Glomerular endothelial cell (primary cell): ENCODE results near the gene MYH11. TPM values are rescaled to one million over a fixed set of nuclear protein-coding genes. Genes with fewer than 3 reads are reported as not detected.
"Not testable (repeated sequence)": the region's sequence is repeated elsewhere in the genome, so short reads cannot be mapped to it uniquely, and the experiment has no call there.

ENCODE experiments used
- DNase-seq: peaks from one replicate; pipeline ENCODE4 v3.0.0-alpha.2; 2011; ENCODE audit warnings: low read depth, low spot score; ENCODE audit errors: extremely low read depth
- total RNA-seq: library from RNA; depleted of rRNA; stranded (reverse); fragments of >200 nt; gene quantifications from 2 replicates; pipeline ENCODE4 v1.2.3, GENCODE V29; 2015

MYH11 gene
- total RNA-seq, 1 donor from 2014 or later = not detected

DNA sequence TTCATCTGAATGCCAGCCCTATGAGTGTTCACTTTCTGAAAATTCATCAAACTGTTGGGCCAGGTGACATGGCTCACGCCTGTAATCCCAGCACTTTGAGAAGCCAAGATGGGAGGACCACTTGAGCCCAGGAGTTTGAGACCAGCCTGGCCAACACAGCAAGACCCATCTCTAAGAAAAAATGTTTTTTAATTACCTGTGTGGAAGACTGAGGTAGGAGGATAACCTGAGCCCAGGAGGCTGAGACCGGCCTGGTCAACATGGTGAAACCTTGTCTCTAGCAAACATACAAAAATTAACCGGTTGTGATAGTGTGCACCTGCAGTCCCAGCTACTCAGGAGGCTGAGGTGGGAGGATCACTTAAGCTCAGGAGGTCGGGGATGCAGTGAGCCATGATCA is 10.3 kb downstream of the MYH11 start:
- no peak for DNase-seq

GRCh38 chr16:15843635-15844279 is 13.1 kb downstream of the MYH11 start:
- DNase-seq = no peak

DNA sequence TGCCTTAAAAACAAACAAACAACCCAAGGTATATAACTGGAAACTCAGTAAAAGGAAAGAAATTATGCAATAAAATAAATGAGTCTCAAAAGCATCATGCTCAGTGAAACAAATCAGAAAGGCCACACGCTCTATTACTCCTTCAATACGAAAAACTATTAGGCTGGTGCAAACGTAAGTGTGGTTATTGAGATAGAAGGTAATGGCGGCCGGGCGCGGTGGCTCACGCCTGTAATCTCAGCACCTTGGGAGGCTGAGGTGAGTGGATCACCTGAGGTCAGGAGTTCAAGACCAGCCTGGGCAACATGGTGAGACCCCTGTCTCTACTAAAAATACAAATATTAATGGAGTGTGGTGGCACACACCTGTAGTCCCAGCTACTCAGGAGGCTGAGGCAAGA is 17.6 kb downstream of the MYH11 start:
- not testable (repeated sequence) for DNase-seq

- DNase-seq = no peak
These were observed 19.1 kb downstream of the MYH11 start for GRCh38 chr16:15837761-15838160.

- no peak for DNase-seq
These were observed 19.7 kb downstream of the MYH11 start for GRCh38 chr16:15836965-15837611.

GRCh38 chr16:15836074-15836473 is 20.8 kb downstream of the MYH11 start:
- DNase-seq = no peak

GRCh38 chr16:15835136-15835878 is 21.5 kb downstream of the MYH11 start:
- no peak for DNase-seq

- DNase-seq = no peak
These were observed 22.3 kb downstream of the MYH11 start for GRCh38 chr16:15834502-15834901.

GRCh38 chr16:15833541-15833940 is 23.3 kb downstream of the MYH11 start:
- no peak for DNase-seq

DNA sequence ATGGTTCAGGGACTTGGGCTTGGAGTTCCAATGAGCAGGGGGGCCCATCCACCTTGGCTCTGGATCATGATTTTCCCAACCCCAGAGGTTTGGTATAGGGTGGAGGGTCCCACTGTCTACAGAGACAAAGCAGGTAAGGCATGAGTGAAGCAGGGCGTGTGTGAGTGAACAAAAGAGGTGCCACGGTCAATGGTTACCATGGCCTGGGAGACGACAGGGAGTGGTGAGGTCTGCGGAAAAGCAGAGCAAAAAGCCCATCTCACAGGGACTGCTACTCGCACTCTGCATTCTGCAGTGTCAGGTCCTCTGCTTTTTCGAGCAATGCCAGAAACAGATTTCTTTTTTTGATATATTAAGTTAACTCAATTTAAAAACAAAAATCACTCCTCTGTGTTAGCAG is 24.6 kb downstream of the MYH11 start:
- DNase-seq = no peak

- DNase-seq = no peak
These were observed 25.9 kb downstream of the MYH11 start for GRCh38 chr16:15830832-15831451.

- DNase-seq = no peak
These were observed 27.4 kb downstream of the MYH11 start for GRCh38 chr16:15829460-15829859.

DNA sequence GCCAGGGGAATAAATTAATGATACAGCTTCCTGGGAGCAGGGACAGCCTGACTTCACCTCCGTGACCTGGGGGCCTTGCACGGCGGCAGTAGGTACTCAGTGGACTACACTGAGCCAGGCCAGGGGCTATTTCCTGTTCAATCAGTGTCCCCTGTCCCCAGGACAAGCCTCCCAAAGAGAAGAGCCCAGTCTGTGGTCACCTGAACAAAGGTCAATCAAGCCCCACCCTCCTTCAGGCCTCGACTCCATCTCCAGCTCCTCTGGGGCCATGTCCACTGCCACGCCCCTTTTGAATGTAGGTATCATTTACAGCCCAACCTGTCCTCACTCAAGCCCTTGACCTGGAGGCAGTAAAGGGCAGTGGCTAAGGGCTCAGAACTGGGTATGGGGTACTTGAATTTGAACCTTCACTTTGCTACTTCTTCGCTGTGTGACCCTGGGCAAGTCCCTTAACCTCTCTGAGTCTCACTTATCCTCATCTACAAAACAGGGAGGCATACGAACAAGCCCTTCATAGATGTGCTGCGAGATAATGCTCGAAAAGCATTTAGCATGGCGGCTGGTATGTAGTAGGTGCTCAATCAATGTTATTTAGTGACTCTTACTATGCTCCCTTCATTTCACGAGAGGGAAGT is 29.0 kb downstream of the MYH11 start:
- no peak for DNase-seq

GRCh38 chr16:15827299-15827698 is 29.5 kb downstream of the MYH11 start:
- DNase-seq = no peak

GRCh38 chr16:15825750-15826305 is 31.0 kb downstream of the MYH11 start:
- no peak for DNase-seq

GRCh38 chr16:15822957-15823356 is 33.9 kb downstream of the MYH11 start:
- no peak for DNase-seq

- no peak for DNase-seq
These were observed 36.0 kb downstream of the MYH11 start for GRCh38 chr16:15820837-15821236.

- DNase-seq = no peak
These were observed 37.8 kb downstream of the MYH11 start for GRCh38 chr16:15819046-15819445.

DNA sequence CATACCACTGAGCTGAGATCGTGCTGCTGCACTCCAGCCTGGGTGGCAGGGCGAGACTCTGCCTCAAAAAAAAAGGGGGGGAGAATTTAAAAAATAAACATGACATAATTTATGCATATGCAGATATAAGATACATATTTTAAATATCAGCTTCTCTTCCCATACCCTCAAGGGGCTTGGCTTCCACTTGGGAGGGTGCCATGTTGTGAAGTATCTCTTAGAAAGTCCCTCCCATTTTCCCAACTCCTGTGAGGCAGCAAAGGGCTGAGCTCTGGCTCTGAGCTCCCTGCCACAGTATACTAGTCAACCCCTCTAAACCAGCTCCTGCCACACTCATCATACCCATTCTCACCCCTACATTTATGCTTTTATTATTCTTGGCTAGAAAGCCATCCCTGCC is 39.4 kb downstream of the MYH11 start:
- no peak for DNase-seq

- DNase-seq = no peak
These were observed 40.6 kb downstream of the MYH11 start for GRCh38 chr16:15816228-15816627.

- not testable (repeated sequence) for DNase-seq
These were observed 44.5 kb downstream of the MYH11 start for GRCh38 chr16:15812401-15812750.
